A549 (cell line): ENCODE data around the gene RUFY2. TPM values are rescaled to one million over a fixed set of nuclear protein-coding genes. Genes with fewer than 3 reads are reported as not detected.

ENCODE experiments used
- ATAC-seq, 2 experiments: fragments of 200-7000 bp in 1 of 2; fragments of >200 bp in 1 of 2; cut with Nextera tagmentation in 1 of 2; cut with Tn5 transposase in 1 of 2; 3 replicates each; pipeline versions ENCODE4 v1.8.0 to v1.9.1; 2018 to 2020; ENCODE audit warnings: mild to moderate bottlenecking in 1 of 2, moderate library complexity in 1 of 2
- CTCF ChIA-PET: fragments of 300-600 bp; sonication (Branson Sonifier 250); formaldehyde crosslinking; extraction: SDS; loops from one replicate; lab custom pipeline; 2021; ENCODE audit warnings: antibody characterized with exemption, inconsistent platforms; lab: Yijun Ruan, JAX
- POLR2A ChIA-PET: fragments of 350-600 bp; formaldehyde crosslinking; extraction: SDS; loops from one replicate; lab custom pipeline; 2021; ENCODE audit warnings: antibody characterized with exemption, inconsistent platforms; lab: Yijun Ruan, JAX
- DNase-seq, 2 experiments: peaks; one replicate each; pipeline versions ENCODE4 v3.0.0 to v3.0.0-alpha.2; 2011 to 2016; ENCODE audit warnings: low read depth in 1 of 2, low spot score in 1 of 2
- FAIRE-seq: peaks from 2 replicates; lab custom pipeline; 2011; peaks lifted over from hg19 to GRCh38; lab: Jason Lieb, UNC
- H3K27ac ChIP-seq, 2 experiments: fragments of >200 bp; sonication (Bioruptor Twin); formaldehyde crosslinking; 3 replicates each; pipeline ENCODE4 v1.5.1; 2016 to 2017
- H3K4me1 ChIP-seq: fragments of >200 bp; sonication (Bioruptor Twin); formaldehyde crosslinking; 3 replicates; pipeline ENCODE4 v1.6.1; 2016
- H3K4me2 ChIP-seq: fragments of >200 bp; sonication (Bioruptor Twin); formaldehyde crosslinking; 3 replicates; pipeline ENCODE4 v1.6.1; 2016
- H3K4me3 ChIP-seq: fragments of >200 bp; sonication (Bioruptor Twin); formaldehyde crosslinking; 3 replicates; pipeline ENCODE4 v1.5.1; 2016
- H3K9me3 ChIP-seq: fragments of >200 bp; sonication (Bioruptor Twin); formaldehyde crosslinking; 3 replicates; pipeline ENCODE4 v1.6.1; 2016
- CHD2 ChIP-seq: fragments of 150-350 bp; IDR thresholded peaks from 2 replicates; pipeline ENCODE4 v1.6.1; 2014; ENCODE audit warnings: low read length; ENCODE audit not compliant: partially characterized antibody
- CTCF ChIP-seq: fragments of >200 bp; sonication (Bioruptor Twin); formaldehyde crosslinking; IDR thresholded peaks from 3 replicates; pipeline ENCODE4 v1.5.1; 2016
- E2F6 ChIP-seq: IDR thresholded peaks from 2 replicates; pipeline ENCODE4 v1.6.1; 2012; ENCODE audit warnings: low read depth, borderline replicate concordance
- EHMT2 ChIP-seq: fragments of 200-600 bp; sonication (generic); IDR thresholded peaks from 2 replicates; pipeline ENCODE4 v1.6.1; 2016; ENCODE audit warnings: antibody characterized with exemption, low read depth, mild to moderate bottlenecking, moderate library complexity
- EP300 ChIP-seq, 2 experiments: fragments of >200 bp; sonication (Bioruptor Twin); formaldehyde crosslinking; IDR thresholded peaks; 2 replicates in 1 of 2; 3 replicates in 1 of 2; pipeline ENCODE4 v1.6.1; 2016 to 2017
- HDAC2 ChIP-seq: fragments of 200-600 bp; sonication (generic); IDR thresholded peaks from 2 replicates; pipeline ENCODE4 v1.6.1; 2016
- HEYL ChIP-seq: fragments of 250-450 bp; sonication (Bioruptor Pico); IDR thresholded peaks from 2 replicates; pipeline ENCODE4 v1.8.0; 2021; ENCODE audit warnings: mild to moderate bottlenecking, moderate library complexity
- JUN ChIP-seq, 2 experiments: fragments of >200 bp; sonication (Bioruptor Twin); formaldehyde crosslinking; IDR thresholded peaks; 2 replicates in 1 of 2; 3 replicates in 1 of 2; pipeline ENCODE4 v1.6.1; 2016 to 2017
- MAX ChIP-seq: IDR thresholded peaks from 2 replicates; pipeline ENCODE4 v1.6.1; 2012
- MAZ ChIP-seq: fragments of 150-350 bp; IDR thresholded peaks from 2 replicates; pipeline ENCODE4 v1.6.1; 2014; ENCODE audit warnings: antibody characterized with exemption, low read depth, low read length, borderline replicate concordance
- NFE2L2 ChIP-seq: fragments of 150-350 bp; conservative IDR thresholded peaks from 2 replicates; pipeline ENCODE4 v1.6.1; 2014; ENCODE audit warnings: low read length
- NR3C1 ChIP-seq: fragments of >200 bp; sonication (Bioruptor Twin); formaldehyde crosslinking; IDR thresholded peaks from 3 replicates; pipeline ENCODE4 v1.6.1; 2017
- POLR2AphosphoS2 ChIP-seq: conservative IDR thresholded peaks from 2 replicates; pipeline ENCODE4 v1.6.1; 2012; ENCODE audit warnings: low read length, improper control_type of control experiment, inconsistent platforms
- RAD21 ChIP-seq, 2 experiments: fragments of >200 bp in 1 of 2; sonication (Bioruptor Twin) in 1 of 2; formaldehyde crosslinking in 1 of 2; IDR thresholded peaks in 1 of 2; conservative IDR thresholded peaks in 1 of 2; 2 replicates in 1 of 2; 3 replicates in 1 of 2; pipeline ENCODE4 v1.6.1; 2012 to 2018; ENCODE audit warnings: inconsistent platforms in 1 of 2
- RFX5 ChIP-seq: fragments of 450-650 bp; IDR thresholded peaks from 2 replicates; pipeline ENCODE4 v1.7.1; 2014; ENCODE audit warnings: antibody characterized with exemption, mild to moderate bottlenecking, moderate library complexity
- RNF2 ChIP-seq: fragments of 200-600 bp; sonication (generic); IDR thresholded peaks from 2 replicates; pipeline ENCODE4 v1.6.1; 2016; ENCODE audit warnings: low read depth, mild to moderate bottlenecking, antibody characterized with exemption, moderate library complexity, borderline replicate concordance
- SMC3 ChIP-seq: fragments of >200 bp; sonication (Bioruptor Twin); formaldehyde crosslinking; IDR thresholded peaks from 3 replicates; pipeline ENCODE4 v1.6.1; 2018; ENCODE audit warnings: inconsistent platforms
- SREBF2 ChIP-seq: fragments of 450-650 bp; IDR thresholded peaks from 2 replicates; pipeline ENCODE4 v1.6.1; 2014; ENCODE audit warnings: mild to moderate bottlenecking, moderate library complexity
- USF2 ChIP-seq: fragments of 450-650 bp; IDR thresholded peaks from 2 replicates; pipeline ENCODE4 v1.6.1; 2014; ENCODE audit warnings: antibody characterized with exemption
- ZC3H11A ChIP-seq: fragments of 450-650 bp; IDR thresholded peaks from 2 replicates; pipeline ENCODE4 v1.6.1; 2014; ENCODE audit warnings: antibody characterized with exemption, mild to moderate bottlenecking
- ZNF302 ChIP-seq: fragments of 250-450 bp; sonication (Bioruptor Pico); IDR thresholded peaks from 2 replicates; pipeline ENCODE4 v1.9.0; 2021; ENCODE audit warnings: inconsistent platforms, mild to moderate bottlenecking, moderate library complexity
- WGBS: methylation state at CpG from one replicate; pipeline ENCODE4 v1.1.6; 2017; ENCODE audit errors: missing lambda C conversion rate; 5-methylcytosine and 5-hydroxymethylcytosine counted together
- polyA plus RNA-seq, 4 experiments: library from polyadenylated mRNA; depleted of rRNA in 3 of 4; stranded (reverse); fragments of >200 nt; fragmentation: RNase III in 1 of 4; extraction: RNeasy Plus Mini Kit Qiagen cat#74134 plus additional on column Dnase treatment in 1 of 4; gene quantifications; 2 replicates in 3 of 4; 3 replicates in 1 of 4; pipeline ENCODE4 v1.2.3, GENCODE V29; 2011 to 2017

Gene RUFY2
- polyA plus RNA-seq, 2 of the 4 experiments (the other 2 are of a cell fraction) = 7.9 to 20.3 TPM

GRCh38 chr10:68359189-68359588 lies 47.9 kb downstream of the RUFY2 start:
- H3K9me3 ChIP-seq = no peaks in the 10 kb centered on the region
- FAIRE-seq (no peak), ATAC-seq (no peak), DNase-seq (no peak)
- H3K4me2 ChIP-seq = no peak overlapping the region
- CTCF ChIA-PET = interaction anchor here (1.1 to 2.0 kb wide), 2 partner anchors 11 to 19 kb away, joined by 3 to 5 read pairs; no protein-coding TSS in a partner anchor
- TF ChIP-seq CHD2 = no peak
- no peak for TF ChIP-seq NFE2L2
- TF ChIP-seq JUN (IDR thresholded peaks at IDR 0.05) = no peak
- TF ChIP-seq E2F6 = no peak
- no peak for TF ChIP-seq ZNF302 (CRISPR knock-in tag)
- no peak for TF ChIP-seq MAX
- no peak for TF ChIP-seq MAZ
- no peak for TF ChIP-seq SREBF2
- TF ChIP-seq RNF2 = no peak
- no peak for TF ChIP-seq USF2
- POLR2A ChIA-PET = no interaction called here
- 82% methylated on average over 6 of the region's 6 CpGs for WGBS
- H3K27ac ChIP-seq = no peak overlapping the region
- no peaks in the 10 kb centered on the region for H3K4me1 ChIP-seq
- no peak overlapping the region for H3K4me3 ChIP-seq

- no peak overlapping the region for H3K4me3 ChIP-seq
- WGBS = 100% methylated on average over 2 of the region's 2 CpGs
- no peaks in the 10 kb centered on the region for H3K9me3 ChIP-seq
- H3K4me1 ChIP-seq = no peaks in the 10 kb centered on the region
- TF ChIP-seq POLR2AphosphoS2 = no peak
- TF ChIP-seq EP300 (IDR thresholded peaks at IDR 0.05) = no peak
- no peak for TF ChIP-seq NR3C1
- TF ChIP-seq EHMT2 = no peak
- TF ChIP-seq HDAC2 = no peak
- no peak for TF ChIP-seq ZC3H11A
- TF ChIP-seq RAD21 (conservative IDR thresholded peaks at IDR 0.05 in 1 of 2, IDR thresholded peaks at IDR 0.05 in 1 of 2) = no peak
- TF ChIP-seq MAX = no peak
- ATAC-seq = no peak
- no peak overlapping the region for H3K4me2 ChIP-seq
- POLR2A ChIA-PET = no interaction called here
- CTCF ChIA-PET = interaction anchor here (1.8 kb wide), 1 partner anchor 8 kb away, joined by 5 read pairs; no protein-coding TSS in a partner anchor
- DNase-seq = no peak
- no peak overlapping the region for H3K27ac ChIP-seq
- no peak for FAIRE-seq
These were observed 53.5 kb downstream of the RUFY2 start for GRCh38 chr10:68353537-68353936.

GRCh38 chr10:68348265-68348741 lies 58.8 kb downstream of the RUFY2 start:
- no peak overlapping the region for H3K27ac ChIP-seq
- no peak for FAIRE-seq
- no peak overlapping the region for H3K4me2 ChIP-seq
- H3K9me3 ChIP-seq = no peaks in the 10 kb centered on the region
- DNase-seq = peak; percentile 44 to 75
- TF ChIP-seq HEYL (CRISPR knock-in tag) (no peak), E2F6 (no peak), RAD21 (conservative IDR thresholded peaks at IDR 0.05 in 1 of 2, IDR thresholded peaks at IDR 0.05 in 1 of 2) (peak; percentile 42 to 57; a peak in 3 of 5 replicates), CTCF (peak; percentile 56), RFX5 (no peak), SMC3 (peak; percentile 29; the same call in 1 of the 3 replicates)
- POLR2A ChIA-PET = interaction anchor here (0.7 to 2.0 kb wide), 6 partner anchors 16 to 991 kb away, joined by 3 to 11 read pairs (median 4); partner anchors contain the start of genes HNRNPH3, PBLD and RUFY2
- no peak overlapping the region for H3K4me3 ChIP-seq
- 0 out of 3 replicates have a peak, but pooled peaks cover under 1% of the 10 kb centered on the region for H3K4me1 ChIP-seq
- CTCF ChIA-PET = interaction anchor here (0.6 to 2.1 kb wide), 16 partner anchors 8 to 495 kb away, joined by 3 to 12 read pairs (median 3); partner anchors contain the start of gene PBLD
- peak; percentile 79 to 86 for ATAC-seq
- 46% methylated on average over 2 of the region's 2 CpGs for WGBS
